Testis (tissue), 3 donors: Measurements from ENCODE around the gene TMEM225B. TPM values are rescaled to one million over a fixed set of nuclear protein-coding genes. Genes with fewer than 3 reads are reported as not detected.
A peak's percentile ranks its signal among the peaks of the same experiment; 100 is the strongest.
"Not testable (repeated sequence)": the region's sequence is repeated elsewhere in the genome, so short reads cannot be mapped to it uniquely, and the experiment has no call there.

ENCODE experiments used
- DNase-seq: peaks from one replicate; pipeline ENCODE4 v3.0.0-alpha.2; 2019
- H3K27ac ChIP-seq, 2 donors: fragments of 200-600 bp; sonication (generic); one replicate each; pipeline ENCODE4 v1.5.1; 2019
- H3K27me3 ChIP-seq: fragments of 200-600 bp; sonication (generic); one replicate; pipeline ENCODE4 v1.5.1; 2019
- H3K36me3 ChIP-seq: fragments of 200-600 bp; sonication (generic); one replicate; pipeline ENCODE4 v1.5.1; 2017; ENCODE audit warnings: low read depth; ENCODE audit errors: missing control alignments
- H3K4me1 ChIP-seq: fragments of 200-600 bp; sonication (generic); one replicate; pipeline ENCODE4 v1.5.1; 2019
- H3K4me3 ChIP-seq, 2 donors: fragments of 200-600 bp; sonication (generic); one replicate each; pipeline ENCODE4 v1.5.1; 2017 to 2019
- H3K9me3 ChIP-seq: fragments of 200-600 bp; sonication (generic); one replicate; pipeline ENCODE4 v1.5.1; 2017
- CTCF ChIP-seq, 3 experiments: fragments of 450-650 bp in 2 of 3; fragments of 200-600 bp in 1 of 3; sonication (generic) in 1 of 3; IDR thresholded peaks; one replicate each; pipeline ENCODE4 v1.5.1; 2016 to 2019; ENCODE audit warnings: antibody characterized with exemption in 3 of 3, mild to moderate bottlenecking in 2 of 3, moderate library complexity in 1 of 3
- POLR2A ChIP-seq: fragments of 450-650 bp; IDR thresholded peaks from one replicate; pipeline ENCODE4 v1.6.1; 2017; ENCODE audit warnings: antibody characterized with exemption, mild to moderate bottlenecking, moderate library complexity
- WGBS, 2 donors: methylation state at CpG; one replicate each; pipeline ENCODE4 v1.1.5; 2018; 5-methylcytosine and 5-hydroxymethylcytosine counted together
- intact Hi-C: fragments of 100-400 bp; cut with DNase I; formaldehyde crosslinking; loops from one replicate; pipeline ENCODE4 v1.15.1; 2023; ENCODE audit warnings: low total_unique reads
- polyA plus RNA-seq: library from polyadenylated mRNA; stranded (reverse); fragments of 350-450 nt; fragmentation: Illumina TruSeq; extraction: RNeasy Lipid Tissue Mini Kit (QIAGEN cat#74804); gene quantifications from one replicate; pipeline ENCODE4 v1.2.3, GENCODE V29; 2014; ENCODE audit warnings: low read depth, low replicate concordance; ENCODE audit not compliant: insufficient read depth
- total RNA-seq, 2 donors: library from RNA; depleted of rRNA; stranded (reverse); fragments of >200 nt; gene quantifications; one replicate each; pipeline ENCODE4 v1.2.3, GENCODE V29; 2016

Gene TMEM225B
- total and polyA plus RNA-seq, 3 donors from 2014 or later = 57.0 to 406 (median 62.1) TPM

GRCh38 chr7:99628471-99629465, 30.7 kb downstream of the TMEM225B start:
- no peaks in the 10 kb centered on the region for H3K4me1 ChIP-seq
- intact Hi-C loops = no loop called here
- no peak for DNase-seq
- no peak for TF ChIP-seq POLR2A
- TF ChIP-seq CTCF (IDR thresholded peaks at IDR 0.05) = no peak
- no peaks in the 10 kb centered on the region for H3K27me3 ChIP-seq
- H3K36me3 ChIP-seq = no peaks in the 10 kb centered on the region
- H3K4me3 ChIP-seq = no peak overlapping the region
- H3K27ac ChIP-seq = no peak overlapping the region
- H3K9me3 ChIP-seq = no peaks in the 10 kb centered on the region
- 79 to 86% methylated on average over 14 of the region's 14 CpGs for WGBS, 2 donors

- Histone ChIP-seq H3K4me1 (no peaks in the 10 kb centered on the region), H3K36me3 (no peaks in the 10 kb centered on the region), H3K27me3 (no peaks in the 10 kb centered on the region), H3K4me3 (no peak overlapping the region), H3K27ac (no peak overlapping the region), H3K9me3 (no peaks in the 10 kb centered on the region)
- DNase-seq = no peak
- 90 to 94% methylated on average over 16 to 20 of the region's 20 CpGs for WGBS, 2 donors
- TF ChIP-seq CTCF (IDR thresholded peaks at IDR 0.05) (no peak), POLR2A (no peak)
- intact Hi-C loops = no loop called here
Measured at GRCh38 chr7:99629643-99630042, 31.6 kb downstream of the TMEM225B start.

- TF ChIP-seq POLR2A (no peak), CTCF (IDR thresholded peaks at IDR 0.05) (no peak)
- H3K4me1 ChIP-seq = no peaks in the 10 kb centered on the region
- intact Hi-C loops = no loop called here
- H3K36me3 ChIP-seq = no peaks in the 10 kb centered on the region
- no peaks in the 10 kb centered on the region for H3K9me3 ChIP-seq
- peak; percentile 61 for DNase-seq
- no peak overlapping the region for H3K4me3 ChIP-seq
- H3K27ac ChIP-seq = no peak overlapping the region
- no peaks in the 10 kb centered on the region for H3K27me3 ChIP-seq
- 50 to 58% methylated on average over 8 to 9 of the region's 9 CpGs for WGBS, 2 donors
Measured at GRCh38 chr7:99631295-99632109, 33.4 kb downstream of the TMEM225B start.

GRCh38 chr7:99637414-99637813, 39.3 kb downstream of the TMEM225B start:
- H3K27me3 ChIP-seq, H3K9me3 ChIP-seq, DNase-seq, H3K27ac ChIP-seq, H3K4me3 ChIP-seq, intact Hi-C loops, H3K4me1 ChIP-seq, H3K36me3 ChIP-seq: not testable (repeated sequence)
- WGBS, 2 donors = 93% methylated on average over 2 of the region's 2 CpGs

- no peak overlapping the region for H3K27ac ChIP-seq
- DNase-seq = no peak
- no peak overlapping the region for H3K4me3 ChIP-seq
- intact Hi-C loops = no loop called here
- no peak for TF ChIP-seq CTCF (IDR thresholded peaks at IDR 0.05)
- no peak for TF ChIP-seq POLR2A
- no peaks in the 10 kb centered on the region for H3K36me3 ChIP-seq
- no peaks in the 10 kb centered on the region for H3K9me3 ChIP-seq
- no peaks in the 10 kb centered on the region for H3K27me3 ChIP-seq
- WGBS, 2 donors = 85 to 93% methylated on average over 20 to 23 of the region's 23 CpGs
- no peaks in the 10 kb centered on the region for H3K4me1 ChIP-seq
Measured at GRCh38 chr7:99638731-99639130, 40.7 kb downstream of the TMEM225B start.
